Keratinocyte (primary cell): ENCODE results near the gene KAT7.

Experiments used
- CTCF ChIP-seq, 3 experiments: IDR thresholded peaks in 1 of 3; conservative IDR thresholded peaks in 1 of 3; optimal IDR thresholded peaks in 1 of 3; 2 replicates in 2 of 3; 3 replicates in 1 of 3; pipeline versions ENCODE3 to v1.5.1; 2011; ENCODE audit warnings: low read length in 3 of 3, mild to moderate bottlenecking in 3 of 3, moderate library complexity in 2 of 3, control low read depth in 1 of 3, inconsistent platforms in 1 of 3; ENCODE audit not compliant: insufficient read depth in 2 of 3; ENCODE audit errors: extremely low read depth in 1 of 3
- EZH2 ChIP-seq: IDR thresholded peaks from one replicate; pipeline ENCODE4 v1.6.1; 2012; ENCODE audit warnings: inconsistent platforms, mild to moderate bottlenecking, low read length, moderate library complexity

- no peak for TF ChIP-seq CTCF (optimal IDR thresholded peaks at IDR 0.05 in 1 of 3, IDR thresholded peaks at IDR 0.05 in 1 of 3, conservative IDR thresholded peaks at IDR 0.05 in 1 of 3; ENCODE audit: extremely low read depth in 1 of 3, insufficient read depth in 2 of 3, low read length in 3 of 3)
- no peak for TF ChIP-seq EZH2
Measured at GRCh38 chr17:49752508-49752907, 36.0 kb upstream of the KAT7 start.
